Neuron (in vitro differentiated cells): ENCODE results near the gene PCDHAC2.
A peak's percentile ranks its signal among the peaks of the same experiment; 100 is the strongest.

Experiments used
- H2AFZ ChIP-seq: one replicate; pipeline ENCODE4 v1.6.1; 2013; ENCODE audit warnings: low read depth, mild to moderate bottlenecking, inconsistent platforms, low read length, moderate library complexity
- H3K27me3 ChIP-seq: one replicate; pipeline ENCODE4 v1.6.1; 2013; ENCODE audit warnings: low read length; ENCODE audit not compliant: insufficient read depth
- H3K36me3 ChIP-seq: one replicate; pipeline ENCODE4 v1.6.1; 2013; ENCODE audit warnings: low read length; ENCODE audit not compliant: insufficient read depth
- H3K4me1 ChIP-seq: one replicate; pipeline ENCODE4 v1.6.1; 2013; ENCODE audit warnings: low read length; ENCODE audit not compliant: insufficient read depth
- H3K4me3 ChIP-seq: 2 replicates; pipeline ENCODE4 v1.5.1; 2013; ENCODE audit warnings: mild to moderate bottlenecking, low read length, moderate library complexity
- H3K9me3 ChIP-seq: one replicate; pipeline ENCODE4 v1.6.1; 2013; ENCODE audit warnings: low read length

The PCDHAC2 gene, protein sequence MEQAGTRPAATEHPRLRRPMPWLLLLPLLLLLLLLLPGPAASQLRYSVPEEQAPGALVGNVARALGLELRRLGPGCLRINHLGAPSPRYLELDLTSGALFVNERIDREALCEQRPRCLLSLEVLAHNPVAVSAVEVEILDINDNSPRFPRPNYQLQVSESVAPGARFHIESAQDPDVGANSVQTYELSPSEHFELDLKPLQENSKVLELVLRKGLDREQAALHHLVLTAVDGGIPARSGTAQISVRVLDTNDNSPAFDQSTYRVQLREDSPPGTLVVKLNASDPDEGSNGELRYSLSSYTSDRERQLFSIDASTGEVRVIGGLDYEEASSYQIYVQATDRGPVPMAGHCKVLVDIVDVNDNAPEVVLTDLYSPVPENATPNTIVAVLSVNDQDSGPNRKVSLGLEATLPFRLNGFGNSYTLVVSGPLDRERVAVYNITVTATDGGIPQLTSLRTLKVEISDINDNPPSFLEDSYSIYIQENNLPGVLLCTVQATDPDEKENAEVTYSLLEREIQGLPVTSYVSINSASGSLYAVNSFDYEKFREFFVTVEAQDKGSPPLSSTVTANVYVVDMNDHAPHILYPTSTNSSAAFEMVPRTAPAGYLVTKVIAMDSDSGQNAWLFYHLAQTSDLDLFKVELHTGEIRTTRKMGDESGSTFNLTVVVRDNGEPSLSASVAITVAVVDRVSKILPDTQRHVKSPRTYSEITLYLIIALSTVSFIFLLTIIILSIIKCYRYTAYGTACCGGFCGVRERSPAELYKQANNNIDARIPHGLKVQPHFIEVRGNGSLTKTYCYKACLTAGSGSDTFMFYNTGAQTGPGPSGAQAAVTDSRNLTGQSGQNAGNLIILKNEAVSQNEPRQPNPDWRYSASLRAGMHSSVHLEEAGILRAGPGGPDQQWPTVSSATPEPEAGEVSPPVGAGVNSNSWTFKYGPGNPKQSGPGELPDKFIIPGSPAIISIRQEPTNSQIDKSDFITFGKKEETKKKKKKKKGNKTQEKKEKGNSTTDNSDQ

GRCh38 chr5:140966293-140967225 lies at the start of gene PCDHAC2:
PCDHAC2 (plus strand) TSS chr5:140966476; CDS start chr5:140966767, 291 bp downstream.
- Histone ChIP-seq H3K4me1 (peaks cover 5% of the 10 kb centered on the region), H3K27me3 (no peaks in the 10 kb centered on the region), H3K36me3 (no peaks in the 10 kb centered on the region), H3K4me3 (peak within 1 kb of the TSS; percentile 42), H3K9me3 (peaks cover 6% of the 10 kb centered on the region), H2AFZ (peak within 1 kb of the TSS; percentile 51)

DNA sequence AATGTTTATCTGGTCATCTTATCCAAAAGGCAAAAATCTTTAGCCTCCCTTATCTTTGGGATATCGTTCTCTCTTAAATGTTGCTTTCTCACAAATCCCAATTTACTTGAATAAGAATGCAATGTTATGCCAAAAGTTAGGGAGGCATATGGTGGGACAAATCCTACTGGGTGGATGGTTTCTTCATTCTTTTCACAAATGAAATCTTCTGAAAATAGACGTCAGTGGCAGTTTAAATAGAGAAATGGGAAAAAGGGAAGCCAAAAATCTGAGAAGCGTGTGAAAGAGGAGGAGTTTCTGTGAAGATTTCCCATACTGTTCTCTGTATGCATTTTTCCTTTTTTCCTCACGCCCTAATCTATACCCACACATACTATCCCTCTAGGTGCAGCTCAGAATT lies 42.7 kb upstream of the PCDHAC2 start:
- Histone ChIP-seq H3K4me3 (no peak overlapping the region), H3K9me3 (peaks cover 3% of the 10 kb centered on the region), H3K27me3 (no peaks in the 10 kb centered on the region), H3K4me1 (peaks cover 4% of the 10 kb centered on the region), H3K36me3 (no peaks in the 10 kb centered on the region), H2AFZ (no peak overlapping the region)

DNA sequence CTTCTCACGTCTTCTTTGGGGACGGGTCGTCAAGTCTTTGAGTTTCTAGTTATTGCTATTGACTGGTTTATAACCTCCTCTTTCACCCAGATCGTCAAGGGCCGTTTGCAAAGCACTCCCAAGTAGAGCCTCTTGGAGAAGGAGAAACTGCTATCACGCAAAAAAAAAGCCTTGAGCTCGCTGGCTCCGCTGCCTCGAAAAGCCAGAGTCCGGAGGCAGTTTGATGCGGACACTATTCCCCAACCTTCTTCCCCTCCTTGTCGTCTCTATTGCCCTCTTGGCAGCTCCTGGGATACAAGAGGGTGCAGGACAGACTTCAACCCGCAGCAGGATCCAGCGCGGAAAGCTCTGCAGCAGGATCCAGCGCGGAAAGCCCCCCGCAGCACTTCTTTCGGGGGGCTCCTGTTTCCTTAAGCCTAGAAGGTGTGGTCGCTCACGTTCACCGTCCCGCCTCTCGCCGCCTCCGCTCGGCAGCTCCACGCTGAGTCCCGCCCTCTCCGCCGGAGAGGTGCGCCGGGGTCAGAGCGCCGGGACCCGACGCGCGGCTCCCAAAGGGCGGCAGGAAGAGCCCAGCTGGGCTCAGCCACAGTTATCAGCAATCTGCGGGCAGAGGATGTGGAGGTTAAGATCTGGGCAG lies 40.4 kb upstream of the PCDHAC2 start, which contains the start of gene PCDHAC1:
Gene PCDHAC1, plus strand, starts transcription at position 494 of the 637 bp plus-strand sequence. CDS start 594 bp downstream, outside the sequence.
- no peaks in the 10 kb centered on the region for H3K36me3 ChIP-seq
- H2AFZ ChIP-seq, result peak within 1 kb of the TSS; percentile 33
- peak within 1 kb of the TSS; percentile 55 for H3K4me3 ChIP-seq
- H3K4me1 ChIP-seq, result peaks cover 4% of the 10 kb centered on the region
- H3K27me3 ChIP-seq, result no peaks in the 10 kb centered on the region
- peaks cover 3% of the 10 kb centered on the region for H3K9me3 ChIP-seq

DNA sequence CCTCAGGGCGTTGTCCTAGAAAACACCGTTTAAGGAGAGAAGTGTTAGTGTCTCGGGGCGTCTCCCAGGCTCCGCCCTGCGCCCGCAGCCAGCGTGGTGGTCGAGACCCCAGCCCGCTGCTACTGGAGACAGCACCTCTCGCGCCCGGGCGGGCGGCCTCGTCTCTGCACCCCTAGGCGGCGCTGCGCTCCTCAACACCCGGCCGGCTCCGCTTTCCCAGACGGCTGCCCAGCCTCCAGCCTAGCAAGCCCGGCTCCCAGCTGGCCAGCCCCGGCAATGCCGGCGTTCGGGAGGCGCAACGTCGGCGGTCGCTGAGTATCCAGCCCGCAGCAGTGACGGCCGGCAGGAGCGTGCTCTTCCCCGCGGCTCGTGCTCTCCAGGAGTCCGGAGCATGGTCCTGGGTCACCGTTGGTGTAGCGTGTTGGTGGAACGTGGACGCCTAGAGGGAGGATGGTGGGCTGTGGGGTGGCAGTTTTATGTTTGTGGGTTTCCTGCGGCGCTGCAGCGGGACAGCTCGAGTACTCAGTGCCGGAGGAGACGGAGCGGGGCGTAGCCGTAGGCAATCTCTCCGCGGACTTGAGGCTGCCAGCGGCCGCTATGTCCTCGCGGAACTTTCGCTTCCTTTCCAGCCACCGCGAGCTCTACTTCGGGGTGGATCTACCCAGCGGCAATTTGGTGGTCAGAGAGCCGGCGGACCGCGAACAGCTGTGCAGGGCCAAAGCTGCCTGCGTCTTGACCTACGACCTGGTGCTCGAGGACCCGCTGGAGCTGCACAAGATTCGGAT lies 39.6 kb upstream of the PCDHAC2 start:
- H3K4me3 ChIP-seq, result peak overlapping the region; percentile 55

GRCh38 chr5:140927228-140927573 lies 39.1 kb upstream of the PCDHAC2 start:
- Histone ChIP-seq H3K4me3 (peak overlapping the region; percentile 55), H2AFZ (no peak overlapping the region), H3K4me1 (peaks cover 4% of the 10 kb centered on the region), H3K27me3 (no peaks in the 10 kb centered on the region), H3K36me3 (no peaks in the 10 kb centered on the region), H3K9me3 (peaks cover 3% of the 10 kb centered on the region)

More for the DNA sequence above, 39.6 kb upstream of the PCDHAC2 start:
- Histone ChIP-seq H3K9me3 (peaks cover 3% of the 10 kb centered on the region), H2AFZ (peak overlapping the region; percentile 33), H3K36me3 (no peaks in the 10 kb centered on the region), H3K27me3 (no peaks in the 10 kb centered on the region), H3K4me1 (peaks cover 4% of the 10 kb centered on the region)

DNA sequence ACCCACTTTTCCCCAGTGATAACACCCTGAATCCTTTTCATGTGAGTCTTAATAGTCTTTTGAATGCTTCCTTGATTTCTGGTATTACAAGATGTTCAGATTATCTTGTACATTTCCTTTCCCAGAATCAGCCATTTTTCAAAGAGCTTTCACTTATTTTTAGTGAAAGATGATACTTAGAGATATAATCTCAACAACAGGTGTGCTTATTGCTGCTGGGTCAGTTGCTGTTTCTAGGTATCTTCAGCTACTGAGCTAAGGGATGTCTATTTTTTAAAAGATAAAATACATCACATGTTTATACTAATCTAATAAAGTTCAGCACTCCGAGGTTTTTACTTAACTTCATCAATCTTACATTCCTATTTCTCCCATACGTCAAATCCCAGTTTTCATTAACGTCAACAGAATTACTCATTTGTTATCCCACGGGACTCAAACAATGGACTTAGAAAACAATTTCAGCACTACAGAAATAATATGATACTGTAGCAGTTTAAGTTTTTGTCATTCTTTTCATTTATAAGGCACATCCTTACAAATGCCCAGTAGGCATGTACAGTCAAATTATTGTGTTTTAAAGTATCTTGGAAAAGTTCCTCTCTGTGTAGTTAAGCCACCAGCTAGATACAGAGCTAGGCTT lies 31.2 kb upstream of the PCDHAC2 start:
- no peaks in the 10 kb centered on the region for H3K27me3 ChIP-seq
- no peak overlapping the region for H3K4me3 ChIP-seq

GRCh38 chr5:140946578-140946977 lies 19.7 kb upstream of the PCDHAC2 start:
- no peak overlapping the region for H3K4me3 ChIP-seq
- H3K4me1 ChIP-seq, result no peaks in the 10 kb centered on the region
- H3K27me3 ChIP-seq, result no peaks in the 10 kb centered on the region
- peaks cover 3% of the 10 kb centered on the region for H3K9me3 ChIP-seq
- H2AFZ ChIP-seq, result no peak overlapping the region
- H3K36me3 ChIP-seq, result no peaks in the 10 kb centered on the region

More for the DNA sequence above, 31.2 kb upstream of the PCDHAC2 start:
- H3K36me3 ChIP-seq, result no peaks in the 10 kb centered on the region
- no peak overlapping the region for H2AFZ ChIP-seq
- no peaks in the 10 kb centered on the region for H3K9me3 ChIP-seq
- H3K4me1 ChIP-seq, result no peaks in the 10 kb centered on the region

DNA sequence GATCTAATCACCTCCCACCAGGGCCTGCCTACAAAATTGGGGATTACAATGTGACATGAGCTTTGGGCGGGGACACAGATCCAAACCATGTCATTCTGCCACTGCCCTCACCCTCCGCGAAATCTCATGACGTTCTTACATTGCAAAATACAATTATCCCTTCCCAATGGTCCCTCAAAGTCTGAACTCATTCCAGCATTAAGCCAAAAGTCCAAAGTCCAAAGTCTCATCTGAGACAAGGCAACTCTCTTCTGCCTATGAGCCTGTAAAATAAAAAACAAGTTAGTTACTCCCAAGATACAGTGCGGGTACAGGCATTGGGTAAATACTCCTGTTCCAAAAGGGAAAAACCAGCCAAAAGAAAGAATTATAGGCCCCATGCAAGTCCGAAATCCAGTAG lies 14.6 kb upstream of the PCDHAC2 start:
- no peaks in the 10 kb centered on the region for H3K27me3 ChIP-seq
- no peak overlapping the region for H2AFZ ChIP-seq
- H3K36me3 ChIP-seq, result no peaks in the 10 kb centered on the region
- H3K9me3 ChIP-seq, result peaks cover 3% of the 10 kb centered on the region
- no peaks in the 10 kb centered on the region for H3K4me1 ChIP-seq
- H3K4me3 ChIP-seq, result no peak overlapping the region

DNA sequence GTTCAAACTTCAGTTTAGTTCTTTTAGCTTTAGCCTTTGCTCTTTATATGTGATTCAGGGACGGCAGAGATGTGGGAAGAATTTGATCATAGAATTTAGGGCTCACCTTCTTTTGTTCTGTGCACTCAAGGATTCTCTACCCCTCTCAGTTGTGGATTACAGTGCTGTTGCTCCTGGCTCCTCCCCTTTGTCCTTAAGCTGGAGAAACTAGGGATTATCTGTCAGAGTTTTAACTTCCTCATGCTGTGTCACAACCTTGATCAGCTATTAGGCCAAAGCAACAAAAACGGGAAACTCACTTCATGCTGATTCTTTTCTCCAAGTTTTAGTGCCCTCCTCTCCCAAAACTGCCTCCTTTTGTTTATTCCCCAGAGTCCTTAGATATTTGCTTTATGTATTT lies 13.0 kb upstream of the PCDHAC2 start:
- Histone ChIP-seq H3K9me3 (peaks cover 3% of the 10 kb centered on the region), H3K36me3 (no peaks in the 10 kb centered on the region), H3K4me1 (no peaks in the 10 kb centered on the region), H3K4me3 (no peak overlapping the region), H2AFZ (no peak overlapping the region), H3K27me3 (no peaks in the 10 kb centered on the region)

GRCh38 chr5:140962190-140962589 lies 4.1 kb upstream of the PCDHAC2 start:
- Histone ChIP-seq H3K9me3 (peaks cover 4% of the 10 kb centered on the region), H3K4me3 (no peak overlapping the region), H3K4me1 (peaks cover 5% of the 10 kb centered on the region), H3K36me3 (no peaks in the 10 kb centered on the region), H3K27me3 (no peaks in the 10 kb centered on the region), H2AFZ (no peak overlapping the region)

- Histone ChIP-seq H3K4me3 (no peak overlapping the region), H2AFZ (no peak overlapping the region), H3K36me3 (no peaks in the 10 kb centered on the region), H3K27me3 (no peaks in the 10 kb centered on the region), H3K4me1 (peaks cover 5% of the 10 kb centered on the region), H3K9me3 (peaks cover 6% of the 10 kb centered on the region)
Observed at GRCh38 chr5:140964356-140964755, 1.9 kb upstream of the PCDHAC2 start.
